Tibial nerve (tissue), 4 donors: Measurements from ENCODE around the gene SCN3A.

Source experiments
- EP300 ChIP-seq, 2 donors: sonication (generic); formaldehyde crosslinking; IDR thresholded peaks; one replicate each; pipeline ENCODE4 v1.6.1; 2017; ENCODE audit warnings: antibody characterized with exemption in 2 of 2, mild to moderate bottlenecking in 1 of 2
- TF ChIP-seq, protein P1 (sequence below), 5 experiments: fragments of 200-600 bp in 3 of 5; fragments of 450-650 bp in 2 of 5; sonication (generic) in 3 of 5; IDR thresholded peaks; one replicate each; pipeline ENCODE4 v1.5.1; 2016 to 2019; ENCODE audit warnings: antibody characterized with exemption in 5 of 5, mild to moderate bottlenecking in 3 of 5, moderate library complexity in 2 of 5

DNA sequence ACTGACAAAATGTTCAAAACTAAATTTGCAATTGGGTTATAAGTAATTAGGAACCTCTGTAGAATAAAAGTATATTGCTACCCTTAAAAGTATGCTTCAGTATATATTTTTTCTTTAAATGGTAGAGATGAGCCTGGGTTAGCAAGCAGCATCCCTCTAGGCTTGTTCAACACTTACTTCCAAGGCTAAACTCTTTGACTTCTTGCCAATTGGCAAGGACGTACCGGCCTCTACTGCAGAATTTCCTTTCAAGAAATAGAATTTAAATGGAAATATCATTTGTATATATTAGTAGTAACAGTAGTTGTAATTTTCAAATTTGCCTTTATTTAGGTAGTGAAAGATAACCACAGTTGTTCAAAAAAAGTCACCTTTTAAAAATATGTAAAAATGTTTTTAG lies 143.4 kb downstream of the SCN3A start:
- TF ChIP-seq, protein P1, sequence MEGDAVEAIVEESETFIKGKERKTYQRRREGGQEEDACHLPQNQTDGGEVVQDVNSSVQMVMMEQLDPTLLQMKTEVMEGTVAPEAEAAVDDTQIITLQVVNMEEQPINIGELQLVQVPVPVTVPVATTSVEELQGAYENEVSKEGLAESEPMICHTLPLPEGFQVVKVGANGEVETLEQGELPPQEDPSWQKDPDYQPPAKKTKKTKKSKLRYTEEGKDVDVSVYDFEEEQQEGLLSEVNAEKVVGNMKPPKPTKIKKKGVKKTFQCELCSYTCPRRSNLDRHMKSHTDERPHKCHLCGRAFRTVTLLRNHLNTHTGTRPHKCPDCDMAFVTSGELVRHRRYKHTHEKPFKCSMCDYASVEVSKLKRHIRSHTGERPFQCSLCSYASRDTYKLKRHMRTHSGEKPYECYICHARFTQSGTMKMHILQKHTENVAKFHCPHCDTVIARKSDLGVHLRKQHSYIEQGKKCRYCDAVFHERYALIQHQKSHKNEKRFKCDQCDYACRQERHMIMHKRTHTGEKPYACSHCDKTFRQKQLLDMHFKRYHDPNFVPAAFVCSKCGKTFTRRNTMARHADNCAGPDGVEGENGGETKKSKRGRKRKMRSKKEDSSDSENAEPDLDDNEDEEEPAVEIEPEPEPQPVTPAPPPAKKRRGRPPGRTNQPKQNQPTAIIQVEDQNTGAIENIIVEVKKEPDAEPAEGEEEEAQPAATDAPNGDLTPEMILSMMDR (IDR thresholded peaks at IDR 0.05) = no peak
- no peak for TF ChIP-seq EP300 (IDR thresholded peaks at IDR 0.05)
